NAMALWA (cell line): ENCODE results near the gene TBXA2R.

ENCODE experiments used
- DNase-seq: peaks from one replicate; pipeline ENCODE4 v3.0.0-alpha.2; 2015; ENCODE audit warnings: low spot score

The TBXA2R gene

DNA sequence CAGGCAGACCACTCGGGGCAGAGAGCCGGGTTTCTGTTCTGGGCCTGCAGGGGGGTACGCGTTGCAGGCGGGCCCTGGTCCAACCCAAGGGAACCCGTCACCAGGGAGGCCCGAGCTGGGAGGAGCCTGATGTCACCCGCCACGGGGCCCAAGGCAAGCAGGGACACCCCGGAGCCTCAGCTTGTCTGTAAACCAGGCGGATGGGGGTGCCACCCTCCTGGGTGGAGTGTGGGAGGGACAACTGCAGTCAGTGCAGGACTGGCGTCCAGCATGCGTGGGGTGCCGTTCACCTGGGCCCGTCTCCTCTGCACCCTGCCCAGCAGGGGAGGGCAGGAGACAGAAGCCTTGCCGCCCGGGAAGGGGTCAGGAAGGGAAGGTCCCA is 12.9 kb upstream of the TBXA2R start:
- DNase-seq, result no peak

- DNase-seq, result no peak
These were observed 12.3 kb upstream of the TBXA2R start for GRCh38 chr19:3618811-3619630.

GRCh38 chr19:3618144-3618810 is 11.6 kb upstream of the TBXA2R start:
- peak; percentile 38 for DNase-seq

DNA sequence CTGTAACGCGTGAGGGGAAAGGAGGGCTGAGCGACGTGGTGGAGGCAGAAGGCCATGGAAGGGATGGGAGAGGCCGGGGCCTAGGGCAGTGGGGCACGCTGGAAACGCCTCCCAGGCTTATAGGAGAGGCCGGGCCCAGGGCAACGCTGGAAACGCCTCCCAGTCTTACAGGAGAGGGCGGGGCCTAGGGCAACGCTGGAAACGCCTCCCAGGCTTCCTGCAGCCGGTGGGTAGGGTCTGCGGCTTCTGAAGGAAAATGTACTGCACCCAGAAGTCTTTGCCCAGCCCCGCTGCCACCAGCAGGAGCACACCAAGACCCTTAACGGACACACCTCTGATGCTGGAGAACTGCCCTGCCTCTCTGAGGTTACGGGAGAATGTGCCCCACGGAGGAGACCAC is 10.8 kb upstream of the TBXA2R start:
- no peak for DNase-seq

DNA sequence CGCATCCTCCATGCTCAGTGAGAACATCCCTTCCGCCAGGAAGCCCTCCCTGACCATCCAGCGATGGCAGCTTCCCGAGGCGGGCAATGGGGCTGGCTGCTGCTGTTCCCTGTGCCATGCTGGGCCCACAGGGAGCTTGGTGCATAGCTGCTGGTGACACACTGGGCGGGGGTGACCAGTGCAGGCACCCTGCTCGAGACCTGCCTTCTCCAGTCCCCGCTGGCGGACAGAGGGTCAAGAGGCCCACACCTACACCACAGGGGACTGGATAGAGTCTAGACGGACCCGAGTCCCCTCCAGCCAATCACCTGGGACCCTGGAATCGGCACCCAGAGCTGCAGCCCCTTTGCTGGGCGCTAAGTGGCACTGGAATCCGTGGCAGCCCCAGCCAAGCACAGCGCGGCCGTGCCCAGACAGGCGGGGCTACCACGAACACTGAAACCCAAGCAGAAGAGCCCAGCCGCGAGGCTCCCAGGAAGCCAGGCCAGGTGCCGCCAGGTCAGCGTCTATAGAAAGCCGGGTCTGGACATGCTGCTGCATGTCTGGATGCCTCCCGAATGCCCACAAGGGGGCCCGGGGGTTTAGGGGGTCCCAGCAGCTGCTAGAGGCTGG is 9.0 kb upstream of the TBXA2R start:
- DNase-seq, result no peak

- no peak for DNase-seq
These were observed 8.3 kb upstream of the TBXA2R start for GRCh38 chr19:3614858-3615505.

GRCh38 chr19:3613818-3614661 is 7.4 kb upstream of the TBXA2R start:
- no peak for DNase-seq

DNA sequence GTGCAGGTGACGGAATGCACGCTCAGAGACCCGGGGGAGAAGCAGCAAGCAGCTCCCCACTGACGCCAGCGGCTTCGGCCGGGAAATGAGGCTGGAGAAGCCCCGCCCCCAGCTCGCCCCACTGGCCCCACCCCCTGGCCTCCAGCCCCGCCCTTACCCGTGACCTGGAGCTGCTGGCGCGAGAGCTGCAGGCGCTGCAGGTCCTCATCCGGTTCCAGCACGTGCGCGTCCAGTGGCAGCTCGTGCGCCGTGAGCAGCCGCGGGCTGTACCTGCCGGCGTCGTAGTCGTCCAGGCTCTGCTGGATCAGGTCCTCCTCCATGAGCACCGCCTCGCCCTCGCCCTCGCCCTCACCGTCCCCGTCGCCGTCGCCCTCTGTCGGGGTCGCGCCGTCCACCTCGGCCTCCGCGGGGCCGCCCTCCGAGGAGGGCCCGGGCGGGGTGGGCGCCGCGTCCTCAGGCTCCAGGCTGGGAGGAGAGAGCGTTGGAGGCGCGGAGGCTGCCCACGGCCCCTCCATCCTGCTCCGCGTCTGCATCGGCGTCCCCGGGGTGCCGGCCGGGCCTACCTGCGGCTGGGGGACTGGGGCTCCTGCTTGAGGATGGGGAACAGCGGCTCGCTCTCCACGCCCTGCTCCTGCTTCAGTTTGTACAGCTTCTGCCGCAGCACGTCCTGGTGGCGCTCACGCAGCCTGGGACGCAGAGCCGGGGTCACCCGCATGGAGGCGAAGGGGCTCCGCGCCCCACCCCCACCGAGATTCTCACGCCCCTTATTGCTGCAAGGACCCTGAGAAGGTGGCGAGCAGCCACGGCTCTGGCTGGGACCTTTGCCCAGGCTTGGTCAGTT is 6.4 kb upstream of the TBXA2R start:
- no peak for DNase-seq

DNA sequence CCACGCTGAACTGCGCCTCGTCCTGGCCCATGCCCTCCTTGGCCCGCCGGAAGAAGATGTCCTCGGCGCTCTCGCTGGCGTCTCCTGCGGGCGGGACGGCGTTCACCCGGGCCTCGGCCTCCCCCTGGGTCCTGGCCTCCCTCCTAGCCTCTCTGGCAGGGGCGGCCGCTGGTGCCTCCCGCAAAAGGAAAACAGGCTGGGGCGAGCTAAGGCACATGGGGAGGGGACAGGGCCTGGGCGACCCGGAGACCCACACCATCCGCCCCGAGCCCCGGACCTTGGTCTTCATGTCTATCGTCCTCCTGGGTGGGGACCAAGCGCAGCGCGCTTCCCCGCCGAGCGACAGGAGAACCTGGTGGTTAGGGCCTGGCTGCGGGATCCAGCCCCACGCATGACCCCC is 5.7 kb upstream of the TBXA2R start:
- no peak for DNase-seq

DNA sequence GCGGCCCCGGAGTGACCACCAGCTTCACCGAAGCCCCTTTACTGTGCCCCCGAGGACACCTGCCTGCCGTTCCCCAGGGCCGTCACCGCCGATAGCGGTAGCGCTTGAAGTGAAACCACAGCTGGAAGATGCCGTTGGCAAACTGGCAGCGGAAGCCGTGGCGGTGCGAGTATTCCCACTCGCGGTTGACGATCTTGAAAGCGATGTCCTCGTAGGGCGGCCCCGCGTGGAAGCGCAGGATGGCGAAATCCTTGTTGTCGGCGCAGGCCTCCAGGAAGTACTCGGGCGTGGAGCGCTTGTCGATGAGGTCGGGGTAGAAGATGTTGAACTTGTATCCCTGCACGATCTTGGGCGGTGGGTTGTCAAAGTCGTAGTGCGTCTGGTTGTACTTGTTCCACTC is 5.2 kb upstream of the TBXA2R start:
- no peak for DNase-seq

DNA sequence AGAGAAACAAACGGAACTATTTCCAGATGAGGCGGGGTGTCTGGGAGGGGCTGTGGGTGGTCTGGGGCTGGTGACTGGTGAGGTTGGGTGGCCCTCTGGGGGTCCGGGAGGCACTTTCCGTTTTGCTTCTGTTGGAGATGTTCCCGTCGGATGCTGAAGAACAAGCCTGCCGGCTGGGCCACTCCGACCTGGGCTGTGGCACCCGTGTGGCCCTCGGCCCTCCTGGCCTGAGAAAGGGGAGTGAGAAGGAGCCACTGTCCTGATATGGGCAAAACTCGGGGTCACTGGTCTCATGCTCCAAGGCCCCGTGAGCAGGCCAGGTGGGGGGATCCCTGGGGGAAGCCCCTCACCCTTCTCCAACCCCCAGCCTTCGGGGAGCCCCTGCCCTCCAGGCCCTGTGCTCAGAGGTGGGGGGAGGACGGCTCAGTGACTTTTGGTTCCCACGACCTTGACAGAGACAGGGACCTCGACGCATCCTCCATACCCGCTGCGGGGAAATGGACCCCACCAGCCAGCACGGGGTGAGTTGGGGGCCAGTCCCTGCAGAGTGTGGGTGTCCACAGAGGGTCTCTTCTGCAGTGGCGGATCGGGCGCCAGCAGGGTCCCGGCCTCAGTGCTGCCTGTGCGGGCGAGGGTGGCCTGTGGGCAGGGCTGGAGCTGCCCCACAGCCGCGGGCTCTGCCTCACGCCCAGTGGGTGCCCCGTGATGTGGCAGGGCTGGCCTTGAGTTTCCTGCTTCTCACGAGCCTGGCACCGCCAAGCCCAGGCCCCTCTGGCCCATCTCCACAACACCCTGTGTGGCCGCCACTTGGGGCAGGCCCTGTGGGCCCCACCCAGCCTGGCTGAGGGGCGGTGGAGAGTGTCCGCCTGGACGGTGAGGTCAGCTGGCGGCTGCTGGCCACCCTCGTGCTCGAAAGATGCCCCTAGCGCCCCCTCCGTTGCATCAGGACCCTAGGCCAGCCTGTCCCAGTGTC is 4.4 kb upstream of the TBXA2R start:
- no peak for DNase-seq

- no peak for DNase-seq
These were observed 3.4 kb upstream of the TBXA2R start for GRCh38 chr19:3609779-3610719.

DNA sequence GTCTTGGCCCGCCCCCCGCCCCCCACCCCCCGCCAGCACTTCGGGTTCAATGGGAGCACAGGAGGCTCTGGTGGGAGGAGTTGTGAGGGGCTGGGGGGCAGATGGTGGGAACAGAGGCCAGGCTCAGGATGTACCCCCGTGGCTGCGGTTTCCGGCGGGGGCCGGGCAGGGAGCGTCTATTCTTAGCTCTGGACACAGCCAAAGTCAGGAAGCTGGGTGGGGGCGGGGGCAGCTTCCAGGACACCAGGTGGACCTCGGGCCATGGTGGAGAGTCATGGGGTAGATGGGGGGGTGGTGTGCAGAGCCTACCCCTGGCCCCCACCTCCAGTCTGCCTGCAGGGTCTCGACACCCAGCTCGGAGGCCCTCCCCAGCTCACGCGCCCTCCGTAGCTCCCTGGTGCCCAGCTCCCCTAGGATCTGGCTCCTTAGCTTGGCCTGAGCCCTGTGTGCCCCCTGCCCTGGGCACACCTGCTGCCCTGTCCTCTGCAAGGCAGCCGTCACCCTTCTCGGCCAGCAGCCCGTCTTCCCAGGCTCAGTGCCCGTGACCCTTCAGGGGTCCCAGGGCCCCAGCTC is 2.2 kb upstream of the TBXA2R start:
- no peak for DNase-seq

GRCh38 chr19:3608079-3608641 is 1.5 kb upstream of the TBXA2R start:
- peak; percentile 23 for DNase-seq

- DNase-seq, result no peak
These were observed 816 bp upstream of the TBXA2R start for GRCh38 chr19:3607303-3608078.

DNA sequence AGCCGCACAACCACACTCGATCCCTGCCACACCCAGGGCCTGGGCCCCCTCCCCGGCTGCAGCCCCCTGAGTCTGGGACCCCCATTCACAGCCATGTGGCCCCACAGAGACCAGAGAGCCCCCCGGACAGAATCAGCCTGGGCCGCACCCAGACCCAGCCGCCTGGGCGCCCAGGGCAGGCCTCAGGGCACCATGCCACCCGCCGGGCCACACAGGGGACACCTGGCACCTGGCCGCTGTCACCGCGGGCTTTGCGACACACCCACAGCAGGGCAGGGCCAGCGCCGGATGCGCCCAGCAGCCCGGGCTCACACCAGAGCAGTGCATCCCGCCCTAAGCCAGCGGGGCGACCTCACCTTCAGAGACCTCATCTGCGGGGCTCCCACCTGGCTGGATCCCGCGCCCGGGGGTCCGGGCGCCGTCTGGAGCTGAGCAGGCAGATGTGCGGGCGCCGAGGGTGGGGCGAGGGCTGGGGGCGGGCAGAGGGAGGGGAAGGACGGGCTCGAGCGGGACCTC is 443 bp downstream of the TBXA2R start:
- peak; percentile 22 for DNase-seq

- no peak for DNase-seq
These were observed 905 bp downstream of the TBXA2R start for GRCh38 chr19:3605770-3606169.
